Erythroblast (primary cell): ENCODE measurements around the gene TJAP1.

Experiments used
- GATA1 ChIP-seq: IDR thresholded peaks from 2 replicates; pipeline ENCODE4 v1.6.1; 2011; ENCODE audit warnings: low read depth, mild to moderate bottlenecking, control low read depth, low read length, moderate library complexity
- POLR2A ChIP-seq: IDR thresholded peaks from 2 replicates; pipeline ENCODE4 v1.6.1; 2011; ENCODE audit warnings: mild to moderate bottlenecking, low read length

GRCh38 chr6:43500921-43501320, 23.6 kb downstream of the TJAP1 start:
- TF ChIP-seq POLR2A (no peak), GATA1 (no peak)
